OCI-LY3 (cell line): Measurements from ENCODE around the gene DLX5.

Source experiments
- H2AFZ ChIP-seq: fragments of 200-600, 300-600 bp; shearing (Covaris generic); 2 replicates; pipeline ENCODE4 v1.6.0; 2014; ENCODE audit warnings: antibody characterized with exemption, low read depth, low read length
- H3K27ac ChIP-seq: fragments of 200-600, 300-600 bp; sonication (generic); 2 replicates; pipeline ENCODE4 v1.5.1; 2014; ENCODE audit warnings: mild to moderate bottlenecking, low read length, moderate library complexity, mixed read lengths
- H3K27me3 ChIP-seq: fragments of 200-600, 300-600 bp; sonication (generic); 2 replicates; pipeline ENCODE4 v1.6.1; 2014; ENCODE audit warnings: low read depth, low read length, mixed read lengths
- H3K36me3 ChIP-seq: fragments of 200-600, 300-600 bp; sonication (generic); replicated peaks from 2 replicates; pipeline ENCODE3; 2014; ENCODE audit warnings: low read depth, low read length, mixed read lengths
- H3K4me1 ChIP-seq: fragments of 300-600, 200-600 bp; sonication (generic); 2 replicates; pipeline ENCODE4 v1.6.1; 2014; ENCODE audit warnings: low read length, mixed read lengths
- H3K4me2 ChIP-seq: fragments of 200-600, 300-600 bp; sonication (generic); 2 replicates; pipeline ENCODE4 v1.6.1; 2014; ENCODE audit warnings: low read length, mixed read lengths
- H3K4me3 ChIP-seq: fragments of 300-600, 200-600 bp; sonication (generic); 2 replicates; pipeline ENCODE4 v1.5.1; 2014; ENCODE audit warnings: antibody characterized with exemption, mild to moderate bottlenecking, low read length, moderate library complexity
- H3K79me2 ChIP-seq: fragments of 300-600, 200-600 bp; shearing (Covaris generic); 2 replicates; pipeline ENCODE4 v1.6.1; 2014; ENCODE audit warnings: mild to moderate bottlenecking, low read length, mixed read lengths
- H3K9ac ChIP-seq: fragments of 300-600, 200-600 bp; shearing (Covaris generic); 2 replicates; pipeline ENCODE4 v1.6.0; 2014; ENCODE audit warnings: mild to moderate bottlenecking, low read length, moderate library complexity
- H3K9me3 ChIP-seq: fragments of 200-600, 300-600 bp; shearing (Covaris generic); 2 replicates; pipeline ENCODE4 v1.6.1; 2014; ENCODE audit warnings: low read length, mixed read lengths; ENCODE audit not compliant: insufficient read depth
- H4K20me1 ChIP-seq: fragments of 200-600, 300-600 bp; sonication (generic); 2 replicates; pipeline ENCODE4 v1.6.1; 2016; ENCODE audit warnings: low read length, mixed read lengths; ENCODE audit not compliant: insufficient read depth
- CTCF ChIP-seq: fragments of 200-600, 300-600 bp; sonication (generic); IDR thresholded peaks from 2 replicates; pipeline ENCODE4 v1.5.1; 2014; ENCODE audit warnings: antibody characterized with exemption, low read length, low read depth
- EZH2phosphoT487 ChIP-seq: fragments of 200-600 bp; shearing (Covaris generic); IDR thresholded peaks from 2 replicates; pipeline ENCODE4 v1.6.1; 2018; ENCODE audit warnings: antibody characterized with exemption, mixed run types, low read depth

DLX5 gene

DNA sequence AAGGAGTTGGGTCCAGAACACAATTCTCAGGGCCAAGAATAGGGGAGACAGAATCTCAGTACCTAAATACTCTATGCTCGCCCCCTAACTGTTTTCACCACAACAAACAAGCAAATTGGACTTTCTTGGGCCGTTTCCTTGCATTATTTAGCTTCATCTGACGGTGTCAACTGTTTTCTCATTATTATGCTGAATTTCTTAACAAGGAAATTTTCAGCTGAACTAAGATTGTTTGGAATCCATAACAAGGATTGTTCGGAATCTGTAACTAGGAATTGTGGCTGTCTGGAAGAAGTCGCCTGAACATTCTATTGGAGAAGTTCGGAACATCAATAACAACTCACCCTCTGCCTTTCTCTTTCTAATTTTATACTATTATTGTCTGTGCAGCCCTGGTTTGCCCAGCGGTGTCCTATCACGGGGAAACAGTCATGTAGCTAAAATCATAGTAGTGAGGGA, 34.7 kb downstream of the DLX5 start:
- Histone ChIP-seq H3K36me3 (no peaks in the 10 kb centered on the region), H4K20me1 (no peaks in the 10 kb centered on the region), H3K9ac (no peak overlapping the region), H3K4me3 (no peak overlapping the region), H3K27ac (no peak overlapping the region), H3K27me3 (peaks cover 15% of the 10 kb centered on the region), H2AFZ (no peak overlapping the region), H3K4me2 (no peak overlapping the region), H3K9me3 (no peaks in the 10 kb centered on the region), H3K4me1 (peaks cover 7% of the 10 kb centered on the region), H3K79me2 (no peaks in the 10 kb centered on the region)
- TF ChIP-seq EZH2phosphoT487: no peak
- TF ChIP-seq CTCF: no peak

DNA sequence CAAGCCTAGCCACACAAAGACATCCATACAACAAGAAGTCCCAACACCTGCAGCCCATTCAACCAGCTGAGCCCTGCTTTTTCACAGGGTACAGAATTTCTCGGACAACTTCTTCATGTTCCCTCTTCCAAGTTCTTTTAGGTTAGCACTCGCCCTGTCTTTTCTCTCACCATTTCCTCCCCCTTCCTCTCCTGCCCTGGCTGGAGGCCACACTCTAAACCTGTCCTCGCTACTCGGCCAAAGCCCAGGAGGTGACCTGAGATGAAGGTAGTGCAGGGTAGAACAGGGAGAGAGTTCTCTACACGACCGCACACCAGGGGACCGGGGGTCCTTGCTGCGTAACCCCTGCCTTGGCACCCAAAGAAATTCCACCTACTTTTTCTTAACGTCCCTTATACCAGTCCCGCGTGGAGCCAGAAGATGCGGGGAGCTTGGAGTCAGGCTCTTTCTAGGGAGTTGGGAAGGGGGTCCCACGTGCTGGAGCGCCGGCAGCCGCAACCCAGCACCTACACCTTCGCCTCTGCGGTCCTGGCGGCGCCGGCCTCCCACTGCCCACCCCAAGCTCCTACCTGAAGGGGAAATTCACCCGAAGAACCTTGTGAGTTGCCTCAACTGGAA, 35.3 kb downstream of the DLX5 start:
- Histone ChIP-seq H3K4me1 (peaks cover 7% of the 10 kb centered on the region), H3K27ac (no peak overlapping the region), H4K20me1 (no peaks in the 10 kb centered on the region), H3K9ac (no peak overlapping the region), H2AFZ (no peak overlapping the region), H3K27me3 (peaks cover 15% of the 10 kb centered on the region), H3K36me3 (no peaks in the 10 kb centered on the region), H3K4me3 (no peak overlapping the region), H3K9me3 (no peaks in the 10 kb centered on the region), H3K79me2 (no peaks in the 10 kb centered on the region), H3K4me2 (no peak overlapping the region)
- TF ChIP-seq EZH2phosphoT487 (no peak), CTCF (no peak)

DNA sequence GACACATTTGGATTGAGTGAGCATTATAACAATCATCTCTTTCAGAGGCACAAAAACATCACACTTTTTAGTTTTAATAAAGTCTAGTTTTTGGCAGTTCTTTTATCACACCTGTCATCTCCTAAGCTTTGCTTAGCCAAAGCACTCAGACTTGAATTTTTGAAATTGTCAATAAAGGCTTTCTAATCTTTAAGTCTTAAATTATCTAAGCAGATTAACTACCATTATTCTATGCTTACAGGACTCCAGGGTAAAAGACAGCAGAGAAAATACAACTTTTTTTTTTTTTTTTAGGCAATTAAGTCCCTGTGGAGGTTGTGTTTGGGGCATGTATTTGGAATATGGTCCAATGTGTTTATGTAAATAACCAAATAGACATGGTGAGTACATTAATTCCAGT, 36.9 kb downstream of the DLX5 start:
- no peak overlapping the region for H3K4me3 ChIP-seq
- H3K9ac ChIP-seq: no peak overlapping the region
- H4K20me1 ChIP-seq: no peaks in the 10 kb centered on the region
- H3K79me2 ChIP-seq: no peaks in the 10 kb centered on the region
- peaks cover 15% of the 10 kb centered on the region for H3K27me3 ChIP-seq
- TF ChIP-seq CTCF: no peak
- TF ChIP-seq EZH2phosphoT487: no peak
- no peak overlapping the region for H3K4me2 ChIP-seq
- no peaks in the 10 kb centered on the region for H3K9me3 ChIP-seq
- H2AFZ ChIP-seq: no peak overlapping the region
- H3K36me3 ChIP-seq: no peaks in the 10 kb centered on the region
- H3K27ac ChIP-seq: no peak overlapping the region
- peaks cover 7% of the 10 kb centered on the region for H3K4me1 ChIP-seq

DNA sequence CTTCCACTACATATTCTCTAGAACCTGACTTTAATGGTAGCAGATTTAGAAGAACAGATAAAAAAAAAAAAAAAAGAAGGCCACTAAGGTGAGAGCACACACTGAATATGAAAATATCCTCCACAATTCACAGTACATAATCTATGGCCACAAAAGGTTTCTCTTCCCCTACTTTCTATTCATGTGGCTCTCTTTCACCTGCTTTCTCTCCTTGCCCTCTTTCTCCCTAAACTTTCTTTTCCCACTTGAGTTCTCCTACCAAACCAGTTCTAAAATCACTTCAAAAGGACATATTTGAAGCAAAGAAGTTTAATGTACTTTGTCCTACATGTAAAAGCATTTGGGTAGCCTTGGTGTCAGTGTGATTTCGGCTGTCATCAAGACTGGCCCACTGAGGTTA, 37.7 kb downstream of the DLX5 start:
- no peaks in the 10 kb centered on the region for H3K79me2 ChIP-seq
- H3K27me3 ChIP-seq: peaks cover 15% of the 10 kb centered on the region
- H2AFZ ChIP-seq: no peak overlapping the region
- no peak overlapping the region for H3K4me2 ChIP-seq
- no peak overlapping the region for H3K4me3 ChIP-seq
- TF ChIP-seq CTCF (no peak), EZH2phosphoT487 (no peak)
- H3K9ac ChIP-seq: no peak overlapping the region
- H3K36me3 ChIP-seq: no peaks in the 10 kb centered on the region
- no peak overlapping the region for H3K27ac ChIP-seq
- no peaks in the 10 kb centered on the region for H3K9me3 ChIP-seq
- peaks cover 7% of the 10 kb centered on the region for H3K4me1 ChIP-seq
- no peaks in the 10 kb centered on the region for H4K20me1 ChIP-seq
